ENCODE results near the gene PVALB. TPM values are rescaled to one million over a fixed set of nuclear protein-coding genes. Genes with fewer than 3 reads are reported as not detected.

PVALB gene
- total and polyA plus RNA-seq, 3 donors from 2014 or later, result 2.3 to 3.0 TPM; not detected in 1

DNA sequence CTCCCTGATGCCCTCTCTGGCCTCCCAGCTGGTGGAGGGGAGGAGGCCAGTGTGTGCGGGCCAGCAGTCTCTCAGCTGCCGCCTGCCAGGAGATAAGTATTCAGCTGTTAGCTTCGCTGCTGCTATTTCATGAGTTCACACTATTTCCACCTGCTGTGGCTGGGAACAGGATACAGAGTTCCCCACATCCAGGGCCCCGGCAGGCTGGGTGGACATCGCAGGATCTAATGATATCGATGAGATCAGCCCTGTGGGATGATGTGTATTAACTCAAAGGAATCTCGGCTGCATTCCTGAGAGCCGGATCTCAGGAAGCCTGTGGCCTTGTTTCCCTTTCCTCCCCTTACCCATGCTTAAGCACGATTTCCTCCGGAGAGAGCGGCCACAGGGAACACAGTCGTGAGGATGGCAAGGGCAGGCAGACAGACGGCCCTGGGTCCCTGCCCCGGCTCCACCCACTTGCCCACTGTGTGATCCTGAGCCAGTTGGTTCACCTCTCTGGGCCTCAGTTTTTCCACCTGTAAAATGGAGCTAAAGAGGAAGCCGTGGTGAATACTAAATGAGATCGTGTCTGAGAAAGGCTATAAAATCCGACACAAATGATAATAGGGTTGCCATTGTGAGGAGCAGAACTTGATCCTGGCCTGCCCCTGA is 6.5 kb upstream of the PVALB start:
- intact Hi-C loops (cut with DNase I; ENCODE audit: low total_unique reads), result no loop called here
- Histone ChIP-seq H3K27ac (no peak overlapping the region), H3K36me3 (ENCODE audit: low read depth, missing control alignments) (no peaks in the 10 kb centered on the region), H3K27me3 (no peaks in the 10 kb centered on the region), H3K9me3 (no peaks in the 10 kb centered on the region), H3K4me3 (no peak overlapping the region), H3K4me1 (no peaks in the 10 kb centered on the region)
- TF ChIP-seq, protein P1, sequence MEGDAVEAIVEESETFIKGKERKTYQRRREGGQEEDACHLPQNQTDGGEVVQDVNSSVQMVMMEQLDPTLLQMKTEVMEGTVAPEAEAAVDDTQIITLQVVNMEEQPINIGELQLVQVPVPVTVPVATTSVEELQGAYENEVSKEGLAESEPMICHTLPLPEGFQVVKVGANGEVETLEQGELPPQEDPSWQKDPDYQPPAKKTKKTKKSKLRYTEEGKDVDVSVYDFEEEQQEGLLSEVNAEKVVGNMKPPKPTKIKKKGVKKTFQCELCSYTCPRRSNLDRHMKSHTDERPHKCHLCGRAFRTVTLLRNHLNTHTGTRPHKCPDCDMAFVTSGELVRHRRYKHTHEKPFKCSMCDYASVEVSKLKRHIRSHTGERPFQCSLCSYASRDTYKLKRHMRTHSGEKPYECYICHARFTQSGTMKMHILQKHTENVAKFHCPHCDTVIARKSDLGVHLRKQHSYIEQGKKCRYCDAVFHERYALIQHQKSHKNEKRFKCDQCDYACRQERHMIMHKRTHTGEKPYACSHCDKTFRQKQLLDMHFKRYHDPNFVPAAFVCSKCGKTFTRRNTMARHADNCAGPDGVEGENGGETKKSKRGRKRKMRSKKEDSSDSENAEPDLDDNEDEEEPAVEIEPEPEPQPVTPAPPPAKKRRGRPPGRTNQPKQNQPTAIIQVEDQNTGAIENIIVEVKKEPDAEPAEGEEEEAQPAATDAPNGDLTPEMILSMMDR (IDR thresholded peaks at IDR 0.05), result no peak
- TF ChIP-seq POLR2A (IDR thresholded peaks at IDR 0.05), result no peak
- peak; percentile 19 for DNase-seq
- 45 to 56% methylated on average over 14 to 17 of the region's 17 CpGs for WGBS, 2 donors

DNA sequence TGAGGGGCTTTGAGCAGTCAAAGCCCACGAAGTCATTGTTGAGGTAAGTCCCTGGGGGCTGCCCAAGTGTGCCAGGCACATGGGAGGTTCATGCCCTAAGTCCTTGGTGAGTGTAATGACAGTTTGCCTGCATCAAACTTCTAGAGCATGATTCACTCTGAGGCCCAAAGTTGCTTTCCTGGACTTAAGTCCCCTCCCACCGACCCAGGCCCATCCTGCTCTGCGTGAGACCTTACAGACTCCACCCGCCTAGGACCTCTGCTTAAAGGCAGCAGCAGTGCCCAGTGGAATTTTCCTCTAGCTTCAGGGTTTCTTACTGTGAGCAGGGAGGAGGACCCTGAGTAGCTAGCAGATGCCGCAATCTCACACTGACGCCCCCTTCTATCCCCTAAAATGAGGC is 5.7 kb upstream of the PVALB start:
- Histone ChIP-seq H3K27ac (no peak overlapping the region), H3K36me3 (ENCODE audit: low read depth, missing control alignments) (no peaks in the 10 kb centered on the region), H3K4me1 (no peaks in the 10 kb centered on the region), H3K4me3 (no peak overlapping the region), H3K27me3 (no peaks in the 10 kb centered on the region), H3K9me3 (no peaks in the 10 kb centered on the region)
- no peak for DNase-seq
- intact Hi-C loops (cut with DNase I; ENCODE audit: low total_unique reads), result no loop called here
- TF ChIP-seq POLR2A (IDR thresholded peaks at IDR 0.05), result no peak
- TF ChIP-seq, protein P1 (IDR thresholded peaks at IDR 0.05), result no peak
- WGBS, 2 donors, result 71 to 80% methylated on average over 5 to 6 of the region's 6 CpGs

DNA sequence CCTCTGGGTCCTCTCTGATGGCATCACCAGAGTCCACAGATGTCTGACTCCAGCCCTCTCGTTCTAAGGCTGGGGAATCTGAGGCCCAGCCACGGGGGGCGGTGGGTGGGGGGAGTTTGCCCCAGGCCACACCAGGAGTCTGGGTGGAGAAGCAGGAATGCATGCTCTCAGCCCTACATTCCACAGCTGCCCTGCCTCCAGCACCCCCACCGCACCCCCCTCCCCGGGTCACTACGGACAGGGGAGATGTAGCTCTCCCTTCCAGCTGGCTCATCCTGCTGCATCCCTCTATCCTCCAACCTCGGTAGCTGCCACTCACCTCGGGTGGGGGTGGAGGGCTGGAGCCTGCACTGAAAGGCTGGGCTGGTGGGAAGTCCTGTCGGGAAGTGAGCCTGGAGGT is 2.3 kb upstream of the PVALB start:
- H3K36me3 ChIP-seq (ENCODE audit: low read depth, missing control alignments), result no peaks in the 10 kb centered on the region
- peaks cover 9% of the 10 kb centered on the region for H3K4me1 ChIP-seq
- no peaks in the 10 kb centered on the region for H3K27me3 ChIP-seq
- intact Hi-C loops (cut with DNase I; ENCODE audit: low total_unique reads), result no loop called here
- DNase-seq, result no peak
- no peak overlapping the region for H3K4me3 ChIP-seq
- WGBS, 2 donors, result 33 to 37% methylated on average over 6 to 9 of the region's 9 CpGs
- TF ChIP-seq, protein P1 (IDR thresholded peaks at IDR 0.05), result no peak
- no peak for TF ChIP-seq POLR2A (IDR thresholded peaks at IDR 0.05)
- no peak overlapping the region for H3K27ac ChIP-seq
- no peaks in the 10 kb centered on the region for H3K9me3 ChIP-seq

DNA sequence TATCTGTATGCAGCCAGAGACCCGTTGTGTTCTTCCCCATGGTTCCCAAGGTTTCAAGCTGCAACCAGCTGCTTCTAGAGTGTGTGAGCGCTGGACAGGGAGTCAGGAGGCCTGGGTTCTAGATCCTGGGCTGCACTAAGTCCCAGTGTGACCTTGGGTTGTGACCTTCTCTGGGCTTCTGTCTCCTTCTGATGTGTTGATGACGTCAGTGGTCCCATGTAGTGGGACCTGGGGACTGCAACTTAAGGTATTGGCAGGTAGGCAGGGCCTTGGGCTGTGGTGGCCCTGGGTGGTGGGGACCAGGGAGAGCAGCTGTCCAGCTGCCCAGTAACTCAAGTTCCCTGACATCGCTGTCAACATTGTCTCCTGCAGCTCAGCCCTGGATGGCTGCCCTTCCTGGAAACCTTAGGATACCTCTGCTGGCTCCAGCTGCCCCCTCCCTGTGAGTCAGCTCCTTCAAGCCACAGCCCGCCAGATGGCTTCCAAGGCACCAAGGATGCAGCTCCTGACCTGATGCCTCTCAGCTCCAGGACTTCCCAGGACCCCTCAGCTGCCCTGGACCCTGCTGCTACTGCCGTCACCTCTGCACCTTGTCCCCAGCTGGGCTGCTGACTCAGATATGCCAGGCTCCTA is 1.3 kb upstream of the PVALB start:
- no peaks in the 10 kb centered on the region for H3K27me3 ChIP-seq
- TF ChIP-seq POLR2A (IDR thresholded peaks at IDR 0.05), result no peak
- TF ChIP-seq, protein P1 (IDR thresholded peaks at IDR 0.05), result no peak
- whole genome bisulfite sequencing, 2 donors, result 72 to 83% methylated on average over 3 to 6 of the region's 6 CpGs
- no peak overlapping the region for H3K4me3 ChIP-seq
- H3K4me1 ChIP-seq, result peaks cover 9% of the 10 kb centered on the region
- H3K27ac ChIP-seq, result no peak overlapping the region
- H3K36me3 ChIP-seq (ENCODE audit: low read depth, missing control alignments), result no peaks in the 10 kb centered on the region
- intact Hi-C loops (cut with DNase I; ENCODE audit: low total_unique reads), result no loop called here
- H3K9me3 ChIP-seq, result no peaks in the 10 kb centered on the region
- no peak for DNase-seq

DNA sequence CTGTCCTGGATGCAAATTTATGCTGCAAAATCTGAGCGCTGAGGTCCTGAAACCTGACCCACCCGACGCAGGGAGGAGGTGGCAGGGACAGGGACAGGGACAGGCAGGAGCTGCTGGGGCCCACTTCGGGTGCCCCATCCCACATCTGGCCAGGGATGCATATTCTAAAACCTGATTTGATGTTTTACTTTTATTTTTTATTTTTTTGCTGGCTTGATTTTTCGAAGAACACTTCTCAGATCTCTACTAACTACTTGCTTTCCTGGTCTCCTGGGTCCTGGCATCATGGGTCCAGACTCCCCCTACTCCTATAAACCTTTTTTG is 652 bp upstream of the PVALB start:
- 24 to 35% methylated on average over 5 of the region's 5 CpGs for WGBS, 2 donors
- Histone ChIP-seq H3K36me3 (ENCODE audit: low read depth, missing control alignments) (no peaks in the 10 kb centered on the region), H3K9me3 (no peaks in the 10 kb centered on the region), H3K27me3 (no peaks in the 10 kb centered on the region), H3K27ac (no peak overlapping the region), H3K4me3 (no peak overlapping the region), H3K4me1 (peaks cover 9% of the 10 kb centered on the region)
- intact Hi-C loops (cut with DNase I; ENCODE audit: low total_unique reads), result no loop called here
- no peak for DNase-seq
- TF ChIP-seq, protein P1 (IDR thresholded peaks at IDR 0.05), result no peak
- TF ChIP-seq POLR2A (IDR thresholded peaks at IDR 0.05), result no peak

Measured in testis (tissue), 3 donors.